Measurements from ENCODE around the gene ZNF394.
A peak's percentile ranks its signal among the peaks of the same experiment; 100 is the strongest.

The ZNF394 gene

GRCh38 chr7:99490878-99491277, 9.2 kb downstream of the ZNF394 start:
- DNase-seq, result no peak

- no peak for DNase-seq
These were observed 10.8 kb downstream of the ZNF394 start for GRCh38 chr7:99489235-99489634.

- DNase-seq, result no peak
These were observed 15.0 kb downstream of the ZNF394 start for GRCh38 chr7:99485094-99485493.

GRCh38 chr7:99478464-99479440, 21.3 kb downstream of the ZNF394 start:
- DNase-seq, result no peak

- DNase-seq, result no peak
These were observed 24.0 kb downstream of the ZNF394 start for GRCh38 chr7:99476107-99476506.

GRCh38 chr7:99473315-99473596, 26.8 kb downstream of the ZNF394 start:
- DNase-seq, result peak; percentile 60

- DNase-seq, result peak; percentile 99
These were observed 27.3 kb downstream of the ZNF394 start, which contains the start of gene ZNF789 for GRCh38 chr7:99472561-99473314. TSS of gene ZNF789 (plus strand) at chr7:99472890. CDS start at chr7:99476457, 3,567 bp downstream.

GRCh38 chr7:99469381-99470065, 30.6 kb downstream of the ZNF394 start:
- DNase-seq, result no peak

- DNase-seq, result no peak
These were observed 31.7 kb downstream of the ZNF394 start for GRCh38 chr7:99468336-99468918.

GRCh38 chr7:99465421-99465768, 34.7 kb downstream of the ZNF394 start:
- no peak for DNase-seq

GRCh38 chr7:99461221-99461620, 38.9 kb downstream of the ZNF394 start:
- no peak for DNase-seq

- DNase-seq, result no peak
These were observed 39.4 kb downstream of the ZNF394 start for GRCh38 chr7:99460651-99461050.

GRCh38 chr7:99459087-99459486, 41.0 kb downstream of the ZNF394 start:
- DNase-seq, result peak; percentile 50

GRCh38 chr7:99457650-99458493, 42.2 kb downstream of the ZNF394 start:
- no peak for DNase-seq

- DNase-seq, result no peak
These were observed 42.9 kb downstream of the ZNF394 start for GRCh38 chr7:99457050-99457649.

- no peak for DNase-seq
These were observed 43.8 kb downstream of the ZNF394 start for GRCh38 chr7:99456288-99456687.

GRCh38 chr7:99455874-99456273, 44.2 kb downstream of the ZNF394 start:
- no peak for DNase-seq

- DNase-seq, result no peak
These were observed 47.0 kb downstream of the ZNF394 start for GRCh38 chr7:99453105-99453504.

- DNase-seq, result no peak
These were observed 47.5 kb downstream of the ZNF394 start for GRCh38 chr7:99452541-99452940.

- DNase-seq, result no peak
These were observed 48.1 kb downstream of the ZNF394 start for GRCh38 chr7:99451936-99452335.

GRCh38 chr7:99449326-99449725, 50.8 kb downstream of the ZNF394 start:
- DNase-seq, result no peak

- DNase-seq, result no peak
These were observed 51.2 kb downstream of the ZNF394 start for GRCh38 chr7:99448855-99449254.
